ENCODE measurements around the gene TUBA4A. TPM values are rescaled to one million over a fixed set of nuclear protein-coding genes. Genes with fewer than 3 reads are reported as not detected.
A peak's percentile ranks its signal among the peaks of the same experiment; 100 is the strongest.

Gene TUBA4A
- total and polyA plus RNA-seq, 2 of the 4 experiments (the other 2 are of a cell fraction) = 21.9 to 35.6 TPM

DNA sequence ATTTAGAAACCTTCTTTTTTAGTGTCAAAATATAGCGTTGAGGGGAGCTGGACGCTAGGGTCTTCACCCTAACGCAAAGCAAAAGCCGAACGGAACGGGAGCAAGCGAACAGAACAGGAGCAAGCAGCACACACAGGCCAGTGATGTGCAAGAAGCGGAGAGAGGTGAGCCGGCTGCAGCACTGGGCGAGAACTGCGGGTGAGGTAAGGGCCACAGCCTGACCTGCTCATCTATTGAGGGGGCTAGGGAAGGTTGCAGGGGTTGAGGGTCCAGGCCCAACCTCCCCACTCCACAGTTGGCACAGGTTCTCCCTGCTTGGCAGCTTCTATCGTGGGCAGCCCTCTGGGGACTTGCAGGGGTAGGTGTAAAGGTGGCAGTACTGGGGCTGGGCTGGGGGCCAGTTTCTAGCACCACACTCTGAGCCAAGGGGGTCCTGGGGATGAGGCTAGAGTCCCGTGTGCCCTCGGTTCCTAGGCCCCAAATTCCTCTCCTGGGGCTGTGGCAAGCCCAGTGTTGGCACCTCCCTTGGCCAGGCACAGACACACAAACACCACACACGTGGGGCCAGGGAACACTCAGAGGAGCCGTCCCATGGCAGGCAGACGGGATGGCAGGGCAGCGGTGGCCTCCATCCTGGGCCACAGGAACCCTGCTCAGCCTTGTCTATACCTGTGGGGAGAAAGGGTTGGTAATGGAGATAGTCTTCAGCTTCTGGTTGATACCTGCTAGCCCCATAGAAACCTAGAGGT, 33.8 kb downstream of the TUBA4A start:
- no peak overlapping the region for H3K4me2 ChIP-seq (ENCODE audit: low read depth, low read length)
- H3K79me1 ChIP-seq (ENCODE audit: low read depth in 1 of 2, low read length in 2 of 2) = peaks cover 8 to 22% of the 10 kb centered on the region in 2 experiments; a peak in 3 of 4 replicates
- no peak overlapping the region for H4K91ac ChIP-seq (ENCODE audit: insufficient read depth, low read depth, low read length)
- no peak overlapping the region for H2BK20ac ChIP-seq (ENCODE audit: low read depth, low read length)
- no peak for DNase-seq
- dilution Hi-C loops (cut with HindIII; ENCODE audit: low sequenced_read_pairs, unreplicated experiment) = no loop called here
- H4K5ac ChIP-seq (ENCODE audit: low read depth, low read length) = no peak overlapping the region
- TF ChIP-seq USF2 (IDR thresholded peaks at IDR 0.05; ENCODE audit: low read depth, low read length) (no peak), MAZ (IDR thresholded peaks at IDR 0.05; ENCODE audit: borderline replicate concordance, low read depth, low read length) (no peak), CHD1 (IDR thresholded peaks at IDR 0.05; ENCODE audit: low read depth, low read length) (no peak), CEBPB (IDR thresholded peaks at IDR 0.05; ENCODE audit: low read depth, low read length) (no peak), MXI1 (IDR thresholded peaks at IDR 0.05; ENCODE audit: borderline replicate concordance, low read depth, low read length) (no peak), BHLHE40 (IDR thresholded peaks at IDR 0.05; ENCODE audit: low read depth, low read length) (no peak), FOS (IDR thresholded peaks at IDR 0.05; ENCODE audit: low read depth, low read length) (no peak)
- no peak overlapping the region for H2AFZ ChIP-seq (replicated peaks; ENCODE audit: low read length, poor library complexity)
- H4K20me1 ChIP-seq (ENCODE audit: insufficient read depth, low read length) = peaks cover 8% of the 10 kb centered on the region
- no peak overlapping the region for H2AK5ac ChIP-seq (ENCODE audit: low read depth, low read length)
- no peaks in the 10 kb centered on the region for H3K9me3 ChIP-seq (ENCODE audit: control insufficient read depth, insufficient read depth, low read length)
- ChIA-PET CTCF (no interaction called here), POLR2A (ENCODE audit: unreplicated experiment) (no interaction called here)
- H3K36me3 ChIP-seq (ENCODE audit: control insufficient read depth, insufficient read depth, low read length) = peaks cover 51% of the 10 kb centered on the region
- peaks cover 5% of the 10 kb centered on the region; the same call in 1 of the 2 replicates for H3K4me1 ChIP-seq (ENCODE audit: control insufficient read depth, insufficient read depth, low read length)
- intact Hi-C loops (cut with micrococcal nuclease) = loop anchor here (1.0 to 2.0 kb wide), 2 partner anchors 59 to 78 kb away; partner anchors contain the start of gene DNAJB2
- H3K9ac ChIP-seq (ENCODE audit: low read depth, low read length) = no peak overlapping the region
- H3K9me1 ChIP-seq (ENCODE audit: insufficient read depth, low read length) = peaks cover 6% of the 10 kb centered on the region
- peak overlapping the region; percentile 25 for H2AK9ac ChIP-seq (replicated peaks; ENCODE audit: low read depth, low read length, poor library complexity)
- H3K27ac ChIP-seq (ENCODE audit: insufficient read depth, low read length) = no peak overlapping the region
- no peak overlapping the region for H4K8ac ChIP-seq (ENCODE audit: low read depth in 2 of 2, low read length in 2 of 2)
- no TSS peak for BruUV-seq (replicated peaks)
- in situ Hi-C loops (cut with MboI; ENCODE audit: low sequenced_read_pairs) = no loop called here
- H2BK15ac ChIP-seq (ENCODE audit: low read depth, low read length) = no peak overlapping the region
- no peak for ATAC-seq (ENCODE audit: low read depth)
- H2BK5ac ChIP-seq (ENCODE audit: low read depth, low read length, poor library complexity, severe bottlenecking) = no peak overlapping the region
- no peak overlapping the region for H3K18ac ChIP-seq (ENCODE audit: low read depth, low read length)
- H3K23ac ChIP-seq (ENCODE audit: low read depth, low read length) = no peak overlapping the region
- no peak overlapping the region for H3K4me3 ChIP-seq (ENCODE audit: insufficient read depth, low read depth, low read length)
- no peak overlapping the region for H3K14ac ChIP-seq (replicated peaks; ENCODE audit: low read depth, low read length)
- no peak overlapping the region for H3K56ac ChIP-seq (ENCODE audit: extremely low read depth, insufficient read depth, low read length)
- H2BK120ac ChIP-seq (ENCODE audit: low read depth, low read length) = no peak overlapping the region
- no peaks in the 10 kb centered on the region for H3K27me3 ChIP-seq (ENCODE audit: control insufficient read depth, insufficient read depth, low read length)
- H3K4ac ChIP-seq (ENCODE audit: low read depth, low read length) = no peak overlapping the region
- 93% methylated on average over 6 of the region's 18 CpGs; no CpG with 5 or more reads in 1 of the 2 experiments for WGBS, 2 experiments (ENCODE audit: extremely low coverage in 2 of 2, insufficient read length in 1 of 2)

Measured in IMR-90 (cell line).